HT-29 (cell line): ENCODE data around the gene PTPN7. TPM values are rescaled to one million over a fixed set of nuclear protein-coding genes. Genes with fewer than 3 reads are reported as not detected.
"Not testable (repeated sequence)": the region's sequence is repeated elsewhere in the genome, so short reads cannot be mapped to it uniquely, and the experiment has no call there.

Experiments used
- DNase-seq: peaks from one replicate; pipeline ENCODE4 v3.0.0-alpha.2; 2015; ENCODE audit warnings: low spot score
- total RNA-seq: library from RNA; depleted of rRNA; stranded (reverse); fragments of >200 nt; shearing (Covaris generic); gene quantifications from 2 replicates; pipeline ENCODE4 v1.2.3, GENCODE V29; 2014

PTPN7 gene
- total RNA-seq, 1 experiment from 2014 or later = 16.8 TPM

- DNase-seq = no peak
Measured at GRCh38 chr1:202131956-202132821, 28.2 kb downstream of the PTPN7 start.

GRCh38 chr1:202130816-202131522, 29.4 kb downstream of the PTPN7 start:
- no peak for DNase-seq

GRCh38 chr1:202130297-202130721, 30.1 kb downstream of the PTPN7 start:
- no peak for DNase-seq

- DNase-seq = no peak
Measured at GRCh38 chr1:202129453-202130296, 30.7 kb downstream of the PTPN7 start.

GRCh38 chr1:202127836-202128622, 32.4 kb downstream of the PTPN7 start:
- DNase-seq = no peak

GRCh38 chr1:202127061-202127460, 33.3 kb downstream of the PTPN7 start:
- no peak for DNase-seq

- DNase-seq = no peak
Measured at GRCh38 chr1:202126426-202126825, 34.0 kb downstream of the PTPN7 start.

GRCh38 chr1:202125611-202126010, 34.8 kb downstream of the PTPN7 start:
- no peak for DNase-seq

- DNase-seq = no peak
Measured at GRCh38 chr1:202124142-202124541, 36.3 kb downstream of the PTPN7 start.

- no peak for DNase-seq
Measured at GRCh38 chr1:202123336-202123813, 37.0 kb downstream of the PTPN7 start.

- DNase-seq = peak; percentile 72
Measured at GRCh38 chr1:202122639-202123335, 37.6 kb downstream of the PTPN7 start, which contains the start of gene GPR37L1. TSS of gene GPR37L1 (plus strand) at chr1:202122917. CDS start at chr1:202122964, 47 bp downstream.

GRCh38 chr1:202121006-202121405, 39.4 kb downstream of the PTPN7 start:
- DNase-seq = no peak

- no peak for DNase-seq
Measured at GRCh38 chr1:202117898-202118371, 42.5 kb downstream of the PTPN7 start.

GRCh38 chr1:202116287-202116686, 44.1 kb downstream of the PTPN7 start:
- no peak for DNase-seq

GRCh38 chr1:202113690-202114300, 46.6 kb downstream of the PTPN7 start:
- DNase-seq = peak; percentile 87

GRCh38 chr1:202112859-202113689, 47.3 kb downstream of the PTPN7 start:
- peak; percentile 90 for DNase-seq

- not testable (repeated sequence) for DNase-seq
Measured at GRCh38 chr1:202111589-202111988, 48.8 kb downstream of the PTPN7 start.

GRCh38 chr1:202110977-202111376, 49.4 kb downstream of the PTPN7 start:
- no peak for DNase-seq
